Measurements from ENCODE around the gene IFIH1. TPM values are rescaled to one million over a fixed set of nuclear protein-coding genes. Genes with fewer than 3 reads are reported as not detected.

IFIH1 gene
- total RNA-seq, 1 experiment from 2014 or later, result 7.8 TPM

- H3K4me2 ChIP-seq (ENCODE audit: low read length), result no peak overlapping the region
- H3K27me3 ChIP-seq (ENCODE audit: low read length), result no peaks in the 10 kb centered on the region
- TF ChIP-seq EZH2 (IDR thresholded peaks at IDR 0.05; ENCODE audit: low read length, unreplicated experiment), result no peak
- TF ChIP-seq EZH2phosphoT487 (IDR thresholded peaks at IDR 0.05; ENCODE audit: borderline replicate concordance, low read length), result no peak
- TF ChIP-seq CTCF (conservative IDR thresholded peaks at IDR 0.05; ENCODE audit: low read depth, low read length), result no peak
- ATAC-seq (no peak), DNase-seq (no peak)
- H3K9me2 ChIP-seq (replicated peaks; ENCODE audit: low read length), result no peaks in the 10 kb centered on the region
- intact Hi-C loops (cut with micrococcal nuclease), result no loop called here
- no peaks in the 10 kb centered on the region for H3K4me1 ChIP-seq (ENCODE audit: insufficient read depth, low read length)
- H3K9me3 ChIP-seq (ENCODE audit: low read length), result no peaks in the 10 kb centered on the region
- H3K36me3 ChIP-seq (ENCODE audit: low read depth, low read length), result no peaks in the 10 kb centered on the region
- H3K27ac ChIP-seq (ENCODE audit: low read length), result no peak overlapping the region
- H2AFZ ChIP-seq (ENCODE audit: low read length), result no peak overlapping the region
- H3K9ac ChIP-seq (ENCODE audit: low read length), result no peak overlapping the region
- ChIA-PET CTCF (no interaction called here), POLR2A (ENCODE audit: unreplicated experiment) (no interaction called here)
- H4K20me1 ChIP-seq (ENCODE audit: low read length), result no peaks in the 10 kb centered on the region
- H3K4me3 ChIP-seq (ENCODE audit: low read length), result no peak overlapping the region
- no peaks in the 10 kb centered on the region for H3F3A ChIP-seq (ENCODE audit: low read length, unreplicated experiment)
- no peaks in the 10 kb centered on the region for H3K79me2 ChIP-seq (ENCODE audit: low read length)
- BruUV-seq (replicated peaks), result no TSS peak
Measured at GRCh38 chr2:162337868-162338267, 19.4 kb upstream of the IFIH1 start.

GRCh38 chr2:162333968-162334367 lies 15.5 kb upstream of the IFIH1 start:
- Histone ChIP-seq H3K4me2 (ENCODE audit: low read length) (no peak overlapping the region), H3K27me3 (ENCODE audit: low read length) (no peaks in the 10 kb centered on the region), H3K36me3 (ENCODE audit: low read depth, low read length) (no peaks in the 10 kb centered on the region), H3K27ac (ENCODE audit: low read length) (no peak overlapping the region), H2AFZ (ENCODE audit: low read length) (0 out of 2 replicates have a peak overlapping the region, but pooled peaks have one; percentile 14), H3F3A (ENCODE audit: low read length, unreplicated experiment) (no peaks in the 10 kb centered on the region), H3K9ac (ENCODE audit: low read length) (no peak overlapping the region), H3K9me2 (replicated peaks; ENCODE audit: low read length) (no peaks in the 10 kb centered on the region), H4K20me1 (ENCODE audit: low read length) (no peaks in the 10 kb centered on the region), H3K9me3 (ENCODE audit: low read length) (no peaks in the 10 kb centered on the region), H3K79me2 (ENCODE audit: low read length) (no peaks in the 10 kb centered on the region), H3K4me3 (ENCODE audit: low read length) (no peak overlapping the region), H3K4me1 (ENCODE audit: insufficient read depth, low read length) (no peaks in the 10 kb centered on the region)
- TF ChIP-seq CTCF (conservative IDR thresholded peaks at IDR 0.05; ENCODE audit: low read depth, low read length) (peak; percentile 65), EZH2 (IDR thresholded peaks at IDR 0.05; ENCODE audit: low read length, unreplicated experiment) (no peak), EZH2phosphoT487 (IDR thresholded peaks at IDR 0.05; ENCODE audit: borderline replicate concordance, low read length) (no peak)
- CTCF ChIA-PET, result interaction anchor here (0.7 kb wide), 1 partner anchor 1053 kb away, joined by 3 read pairs; no protein-coding TSS in a partner anchor
- POLR2A ChIA-PET (ENCODE audit: unreplicated experiment), result no interaction called here
- BruUV-seq (replicated peaks), result no TSS peak
- peak; percentile 78 for ATAC-seq
- intact Hi-C loops (cut with micrococcal nuclease), result loop anchor here (2.0 kb wide), 1 partner anchor 33 kb away; no protein-coding TSS in a partner anchor
- DNase-seq, result peak; percentile 67

- no TSS peak for BruUV-seq (replicated peaks)
- ATAC-seq, result no peak
Measured at GRCh38 chr2:162330881-162331280, 12.4 kb upstream of the IFIH1 start.

More at GRCh38 chr2:162330881-162331280, 12.4 kb upstream of the IFIH1 start:
- ChIA-PET POLR2A (ENCODE audit: unreplicated experiment) (no interaction called here), CTCF (no interaction called here)
- no peaks in the 10 kb centered on the region for H3K4me1 ChIP-seq (ENCODE audit: insufficient read depth, low read length)
- H3K9me3 ChIP-seq (ENCODE audit: low read length), result no peaks in the 10 kb centered on the region
- no peaks in the 10 kb centered on the region for H4K20me1 ChIP-seq (ENCODE audit: low read length)
- no peaks in the 10 kb centered on the region for H3K9me2 ChIP-seq (replicated peaks; ENCODE audit: low read length)
- TF ChIP-seq EZH2phosphoT487 (IDR thresholded peaks at IDR 0.05; ENCODE audit: borderline replicate concordance, low read length), result no peak
- no peak overlapping the region for H2AFZ ChIP-seq (ENCODE audit: low read length)
- no peak overlapping the region for H3K27ac ChIP-seq (ENCODE audit: low read length)
- no peaks in the 10 kb centered on the region for H3K27me3 ChIP-seq (ENCODE audit: low read length)
- no peak overlapping the region for H3K9ac ChIP-seq (ENCODE audit: low read length)
- peak; percentile 14 for DNase-seq
- intact Hi-C loops (cut with micrococcal nuclease), result no loop called here
- no peaks in the 10 kb centered on the region for H3F3A ChIP-seq (ENCODE audit: low read length, unreplicated experiment)
- no peak overlapping the region for H3K4me2 ChIP-seq (ENCODE audit: low read length)
- no peaks in the 10 kb centered on the region for H3K79me2 ChIP-seq (ENCODE audit: low read length)
- no peaks in the 10 kb centered on the region for H3K36me3 ChIP-seq (ENCODE audit: low read depth, low read length)
- H3K4me3 ChIP-seq (ENCODE audit: low read length), result no peak overlapping the region
